Natural killer cell (primary cell): ENCODE measurements around the gene DCTPP1. TPM values are rescaled to one million over a fixed set of nuclear protein-coding genes. Genes with fewer than 3 reads are reported as not detected.
A peak's percentile ranks its signal among the peaks of the same experiment; 100 is the strongest.

Experiments used
- ATAC-seq, 3 donors: fragments of 150-1000 bp in 2 of 3; fragments of 200-7000 bp in 1 of 3; cut with Tn5 transposase; 1 replicate in 1 of 3; 2 replicates in 2 of 3; pipeline ENCODE4 v1.10.0; 2021; ENCODE audit warnings: mild to moderate bottlenecking in 2 of 3, moderate library complexity in 2 of 3
- DNase-seq, 2 donors: peaks; one replicate each; pipeline versions ENCODE4 v3.0.0 to v3.0.0-alpha.2; 2013 to 2021; ENCODE audit warnings: mixed read lengths in 1 of 2
- H3K27ac ChIP-seq: one replicate; pipeline ENCODE4 v1.5.1; 2013; ENCODE audit warnings: mild to moderate bottlenecking, low read length
- H3K27me3 ChIP-seq: one replicate; pipeline ENCODE4 v1.6.1; 2013; ENCODE audit warnings: low read length; ENCODE audit not compliant: control insufficient read depth, insufficient read depth
- H3K36me3 ChIP-seq: one replicate; pipeline ENCODE4 v1.6.1; 2013; ENCODE audit warnings: low read length; ENCODE audit not compliant: control insufficient read depth, insufficient read depth
- H3K4me1 ChIP-seq: one replicate; pipeline ENCODE4 v1.6.1; 2013; ENCODE audit warnings: low read length; ENCODE audit not compliant: control insufficient read depth, insufficient read depth
- H3K4me3 ChIP-seq: one replicate; pipeline ENCODE4 v1.5.1; 2013; ENCODE audit warnings: low read length
- H3K9me3 ChIP-seq: one replicate; pipeline ENCODE4 v1.6.1; 2013; ENCODE audit warnings: low read length; ENCODE audit not compliant: control insufficient read depth, insufficient read depth
- H3K27ac Mint-ChIP-seq, 2 donors: one replicate each; pipeline ENCODE4 v1.8.0; 2022; ENCODE audit warnings: mild to moderate bottlenecking in 2 of 2, mixed read lengths in 2 of 2, moderate library complexity in 1 of 2
- H3K27me3 Mint-ChIP-seq, 2 donors: one replicate each; pipeline ENCODE4 v1.8.0; 2022; ENCODE audit warnings: low read depth in 2 of 2, mixed read lengths in 2 of 2
- H3K36me3 Mint-ChIP-seq: one replicate; pipeline ENCODE4 v1.8.0; 2022; ENCODE audit warnings: mixed read lengths
- H3K4me1 Mint-ChIP-seq, 2 donors: one replicate each; pipeline ENCODE4 v1.8.0; 2022; ENCODE audit warnings: mixed read lengths in 2 of 2
- H3K4me3 Mint-ChIP-seq: one replicate; pipeline ENCODE4 v1.8.0; 2022; ENCODE audit warnings: mild to moderate bottlenecking, moderate library complexity, mixed read lengths
- H3K9me3 Mint-ChIP-seq, 2 donors: one replicate each; pipeline ENCODE4 v1.8.0; 2022; ENCODE audit warnings: mixed read lengths in 2 of 2
- CTCF ChIP-seq: fragments of 200-600 bp; IDR thresholded peaks from one replicate; pipeline ENCODE4 v1.8.0; 2022; ENCODE audit warnings: antibody characterized with exemption
- WGBS: methylation state at CpG from one replicate; pipeline ENCODE4 v1.1.7; 2013; ENCODE audit warnings: missing lambda C conversion rate; ENCODE audit not compliant: insufficient coverage; 5-methylcytosine and 5-hydroxymethylcytosine counted together
- intact Hi-C: fragments of 100-400 bp; cut with micrococcal nuclease; formaldehyde crosslinking; loops from one replicate; pipeline ENCODE4 v1.14.2; 2022
- total RNA-seq, 4 donors: library from RNA; stranded (reverse); fragments of 120-200 nt in 1 of 4; gene quantifications; one replicate each; pipeline versions ENCODE4 v1.2.3 to v1.2.4, GENCODE V29; 2013 to 2022

The DCTPP1 gene
- total RNA-seq, 3 donors from 2014 or later (not counting 1 experiment from before 2014, with no cell fraction given): 11.2 to 16.9 (median 15.2) TPM

GRCh38 chr16:30417529-30418349 is 12.1 kb downstream of the DCTPP1 start:
- no peak for TF ChIP-seq CTCF
- Mint-ChIP-seq H3K27me3 (no peaks in the 10 kb centered on the region), H3K9me3 (no peaks in the 10 kb centered on the region), H3K27ac (peak overlapping the region; percentile 51 to 81), H3K36me3 (no peaks in the 10 kb centered on the region), H3K4me1 (peaks cover 11 to 14% of the 10 kb centered on the region in 2 donors), H3K4me3 (peak overlapping the region; percentile 67)
- no peaks in the 10 kb centered on the region for H3K9me3 ChIP-seq
- peak overlapping the region; percentile 40 for H3K4me3 ChIP-seq
- intact Hi-C loops: loop anchor here (2.0 to 5.0 kb wide), 2 partner anchors 45 to 67 kb away; partner anchors contain the start of genes MYL11 and TBC1D10B
- DNase-seq: peak; percentile 85 to 98
- peak overlapping the region; percentile 77 for H3K27ac ChIP-seq
- peaks cover 4% of the 10 kb centered on the region for H3K36me3 ChIP-seq
- ATAC-seq: peak; percentile 86 to 97 (median 88)
- no peaks in the 10 kb centered on the region for H3K27me3 ChIP-seq
- 2% methylated on average over 140 of the region's 140 CpGs for WGBS
- H3K4me1 ChIP-seq: peaks cover 13% of the 10 kb centered on the region

GRCh38 chr16:30416624-30417528 is 13.0 kb downstream of the DCTPP1 start:
- DNase-seq: no peak
- no peak for ATAC-seq
- TF ChIP-seq CTCF: no peak
- Mint-ChIP-seq H3K4me1 (peaks cover 14 to 16% of the 10 kb centered on the region in 2 donors), H3K9me3 (no peaks in the 10 kb centered on the region), H3K27me3 (no peaks in the 10 kb centered on the region), H3K36me3 (no peaks in the 10 kb centered on the region), H3K27ac (peak overlapping the region in 1 of 2 donors; percentile 81), H3K4me3 (peak overlapping the region; percentile 67)
- Histone ChIP-seq H3K4me1 (peaks cover 13% of the 10 kb centered on the region), H3K27me3 (no peaks in the 10 kb centered on the region), H3K36me3 (peaks cover 1% of the 10 kb centered on the region), H3K4me3 (peak overlapping the region; percentile 40), H3K27ac (peak overlapping the region; percentile 63), H3K9me3 (no peaks in the 10 kb centered on the region)
- intact Hi-C loops: loop anchor here (2.0 to 5.0 kb wide), 2 partner anchors 45 to 66 kb away; partner anchors contain the start of genes MYL11 and TBC1D10B
- WGBS: 76% methylated on average over 18 of the region's 18 CpGs

GRCh38 chr16:30416047-30416603 is 13.7 kb downstream of the DCTPP1 start:
- intact Hi-C loops: loop anchor here (2.0 to 5.0 kb wide), 2 partner anchors 44 to 65 kb away; partner anchors contain the start of genes MYL11 and TBC1D10B
- no peak for ATAC-seq
- TF ChIP-seq CTCF: no peak
- no peak overlapping the region for H3K27ac ChIP-seq
- peak overlapping the region; percentile 32 for H3K4me3 Mint-ChIP-seq
- H3K36me3 Mint-ChIP-seq: no peaks in the 10 kb centered on the region
- WGBS: 89% methylated on average over 4 of the region's 4 CpGs
- peaks cover 13% of the 10 kb centered on the region for H3K4me1 ChIP-seq
- H3K36me3 ChIP-seq: no peaks in the 10 kb centered on the region
- H3K27me3 ChIP-seq: no peaks in the 10 kb centered on the region
- H3K27me3 Mint-ChIP-seq: no peaks in the 10 kb centered on the region
- no peaks in the 10 kb centered on the region for H3K9me3 ChIP-seq
- H3K4me1 Mint-ChIP-seq: peaks cover 14 to 17% of the 10 kb centered on the region in 2 donors
- no peak overlapping the region for H3K27ac Mint-ChIP-seq
- DNase-seq: no peak
- H3K9me3 Mint-ChIP-seq: no peaks in the 10 kb centered on the region
- H3K4me3 ChIP-seq: no peak overlapping the region
